K562 (cell line): ENCODE results near the gene APOLD1. TPM values are rescaled to one million over a fixed set of nuclear protein-coding genes. Genes with fewer than 3 reads are reported as not detected.

Source experiments
- ATF7 ChIP-seq: fragments of 450-650 bp; IDR thresholded peaks from 2 replicates; pipeline ENCODE4 v1.7.1; 2014; ENCODE audit warnings: mild to moderate bottlenecking, moderate library complexity
- CREB1 ChIP-seq, 2 experiments: sonication (generic) in 1 of 2; formaldehyde crosslinking in 1 of 2; IDR thresholded peaks; 2 replicates each; pipeline versions ENCODE4 v1.6.1 to v1.8.0; 2012 to 2022; ENCODE audit warnings: inconsistent platforms in 1 of 2, mild to moderate bottlenecking in 1 of 2, missing genetic modification reagents in 1 of 2, moderate library complexity in 1 of 2
- FOS ChIP-seq: IDR thresholded peaks from 3 replicates; pipeline ENCODE4 v1.6.1; 2011; ENCODE audit not compliant: insufficient read length; ENCODE audit errors: extremely low read depth
- FOXK2 ChIP-seq, 2 experiments: fragments of 450-650 bp; IDR thresholded peaks in 1 of 2; conservative IDR thresholded peaks in 1 of 2; 2 replicates each; pipeline ENCODE4 v1.6.1; 2016; ENCODE audit warnings: low read depth in 2 of 2, mild to moderate bottlenecking in 1 of 2
- JUN ChIP-seq, 2 experiments: sonication (generic) in 1 of 2; formaldehyde crosslinking in 1 of 2; IDR thresholded peaks; 2 replicates each; pipeline versions ENCODE4 v1.6.1 to v1.8.0; 2012 to 2022; ENCODE audit warnings: borderline replicate concordance in 2 of 2, mild to moderate bottlenecking in 2 of 2, improper control_type of control experiment in 1 of 2, low read depth in 1 of 2, low read length in 1 of 2, missing genetic modification reagents in 1 of 2
- JUND ChIP-seq, 2 experiments: IDR thresholded peaks; 2 replicates in 1 of 2; 3 replicates in 1 of 2; pipeline ENCODE4 v1.6.1; 2011; ENCODE audit warnings: borderline replicate concordance in 2 of 2, low read depth in 2 of 2, low read length in 2 of 2, improper control_type of control experiment in 1 of 2, missing biosample characterization in 1 of 2, missing genetic modification characterization in 1 of 2, missing genetic modification reagents in 1 of 2
- MAZ ChIP-seq, 2 experiments: fragments of 450-650 bp in 1 of 2; sonication (generic) in 1 of 2; formaldehyde crosslinking; IDR thresholded peaks in 1 of 2; conservative IDR thresholded peaks in 1 of 2; 2 replicates each; pipeline versions ENCODE4 v1.4.0 to v1.5.0; 2020; ENCODE audit warnings: mild to moderate bottlenecking in 1 of 2, missing genetic modification reagents in 1 of 2
- MLX ChIP-seq, 2 experiments: fragments of 450-650 bp in 1 of 2; sonication (generic) in 1 of 2; formaldehyde crosslinking; conservative IDR thresholded peaks; 2 replicates each; pipeline versions ENCODE4 v1.4.0 to v1.8.1; 2020 to 2022; ENCODE audit warnings: mild to moderate bottlenecking in 1 of 2, missing genetic modification reagents in 1 of 2
- NFE2L1 ChIP-seq: fragments of 450-650 bp; IDR thresholded peaks from 2 replicates; pipeline ENCODE4 v1.6.1; 2016; ENCODE audit warnings: missing genetic modification characterization, low read depth, mild to moderate bottlenecking, missing compliant biosample characterization, moderate library complexity, borderline replicate concordance
- RAD21 ChIP-seq, 2 experiments: fragments of 250-450 bp in 1 of 2; fragments of 450-650 bp in 1 of 2; sonication (Bioruptor Pico) in 1 of 2; formaldehyde crosslinking in 1 of 2; IDR thresholded peaks in 1 of 2; conservative IDR thresholded peaks in 1 of 2; 2 replicates each; pipeline versions ENCODE4 v1.4.0 to v1.8.0; 2020 to 2022; ENCODE audit warnings: mild to moderate bottlenecking in 2 of 2, moderate library complexity in 1 of 2
- RBM15 ChIP-seq: fragments of 200-400 bp; formaldehyde crosslinking; IDR thresholded peaks from 2 replicates; pipeline ENCODE4 v1.6.1; 2018; ENCODE audit warnings: mild to moderate bottlenecking, low read length, moderate library complexity; ENCODE audit not compliant: insufficient read depth
- RCOR1 ChIP-seq, 2 experiments: IDR thresholded peaks; 2 replicates each; pipeline ENCODE4 v1.6.1; 2012; ENCODE audit warnings: low read depth in 2 of 2, low read length in 2 of 2, borderline replicate concordance in 1 of 2, improper control_type of control experiment in 1 of 2
- TEAD1 ChIP-seq, 2 experiments: fragments of 450-650 bp in 1 of 2; sonication (generic) in 1 of 2; formaldehyde crosslinking; IDR thresholded peaks; 2 replicates each; pipeline versions ENCODE4 v1.4.0 to v1.8.0; 2020 to 2022; ENCODE audit warnings: mild to moderate bottlenecking in 2 of 2, missing genetic modification reagents in 1 of 2
- TRIM24 ChIP-seq, 2 experiments: fragments of 450-650 bp; IDR thresholded peaks; 2 replicates each; pipeline ENCODE4 v1.6.1; 2016
- ZNF311 ChIP-seq: fragments of 250-450 bp; sonication (Bioruptor Pico); IDR thresholded peaks from 2 replicates; pipeline ENCODE4 v1.4.0; 2020; ENCODE audit warnings: mild to moderate bottlenecking, moderate library complexity
- ZNF75A ChIP-seq: fragments of 450-650 bp; formaldehyde crosslinking; IDR thresholded peaks from 2 replicates; pipeline ENCODE4 v1.4.0; 2020; ENCODE audit warnings: mild to moderate bottlenecking
- ZNF778 ChIP-seq: fragments of 450-650 bp; formaldehyde crosslinking; IDR thresholded peaks from 2 replicates; pipeline ENCODE4 v1.4.0; 2020; ENCODE audit warnings: mild to moderate bottlenecking, moderate library complexity
- ZNF79 ChIP-seq: fragments of 250-450 bp; sonication (Bioruptor Pico); IDR thresholded peaks from 2 replicates; pipeline ENCODE4 v1.4.0; 2020; ENCODE audit warnings: low read depth, mild to moderate bottlenecking, moderate library complexity
- ZSCAN29 ChIP-seq: fragments of 450-650 bp; IDR thresholded peaks from 2 replicates; pipeline ENCODE4 v1.6.1; 2017
- polyA plus RNA-seq, 8 experiments: library from polyadenylated mRNA; depleted of rRNA in 4 of 8; stranded (reverse) in 5 of 8; unstranded in 3 of 8; fragments of >200 nt; fragmentation: Nextera tagmentation in 2 of 8; fragmentation: Illumina TruSeq in 1 of 8; extraction: Ambion mirVana in 2 of 8; extraction: Trizol in 1 of 8; gene quantifications; 2 replicates each; pipeline versions ENCODE4 v1.2.1 to v1.2.3, GENCODE V29; 2011 to 2014; ENCODE audit warnings: inconsistent platforms in 1 of 8, missing spikeins in 1 of 8
- total RNA-seq, 7 experiments: library from RNA; depleted of rRNA in 6 of 7; stranded (reverse); fragments of >200 nt in 6 of 7; fragmentation: Illumina TruSeq in 2 of 7; extraction: Trizol in 2 of 7; gene quantifications; 2 replicates each; pipeline versions ENCODE4 v1.2.1 to v1.2.3, GENCODE V29; 2011 to 2021; ENCODE audit warnings: low replicate concordance in 1 of 7
- TF ChIP-seq, protein P1 (sequence below): sonication (generic); formaldehyde crosslinking; IDR thresholded peaks from 2 replicates; pipeline ENCODE4 v1.4.0; 2020; ENCODE audit warnings: mild to moderate bottlenecking, missing genetic modification reagents
- TF ChIP-seq, protein P2 (sequence below), 3 experiments: fragments of 200-800 bp in 1 of 3; sonication (Bioruptor generic) in 1 of 3; sonication (generic) in 1 of 3; formaldehyde crosslinking in 1 of 3; IDR thresholded peaks; 2 replicates each; pipeline versions ENCODE4 v1.6.1 to v1.8.0; 2016 to 2022; ENCODE audit warnings: mild to moderate bottlenecking in 2 of 3, missing compliant biosample characterization in 2 of 3, missing genetic modification characterization in 2 of 3, missing genetic modification reagents in 1 of 3

APOLD1 gene
- total and polyA plus RNA-seq, 9 of the 15 experiments (the other 6 are each of a cell fraction or from before 2014, with no cell fraction given): 0.28 to 1.1 (median 0.61) TPM

DNA sequence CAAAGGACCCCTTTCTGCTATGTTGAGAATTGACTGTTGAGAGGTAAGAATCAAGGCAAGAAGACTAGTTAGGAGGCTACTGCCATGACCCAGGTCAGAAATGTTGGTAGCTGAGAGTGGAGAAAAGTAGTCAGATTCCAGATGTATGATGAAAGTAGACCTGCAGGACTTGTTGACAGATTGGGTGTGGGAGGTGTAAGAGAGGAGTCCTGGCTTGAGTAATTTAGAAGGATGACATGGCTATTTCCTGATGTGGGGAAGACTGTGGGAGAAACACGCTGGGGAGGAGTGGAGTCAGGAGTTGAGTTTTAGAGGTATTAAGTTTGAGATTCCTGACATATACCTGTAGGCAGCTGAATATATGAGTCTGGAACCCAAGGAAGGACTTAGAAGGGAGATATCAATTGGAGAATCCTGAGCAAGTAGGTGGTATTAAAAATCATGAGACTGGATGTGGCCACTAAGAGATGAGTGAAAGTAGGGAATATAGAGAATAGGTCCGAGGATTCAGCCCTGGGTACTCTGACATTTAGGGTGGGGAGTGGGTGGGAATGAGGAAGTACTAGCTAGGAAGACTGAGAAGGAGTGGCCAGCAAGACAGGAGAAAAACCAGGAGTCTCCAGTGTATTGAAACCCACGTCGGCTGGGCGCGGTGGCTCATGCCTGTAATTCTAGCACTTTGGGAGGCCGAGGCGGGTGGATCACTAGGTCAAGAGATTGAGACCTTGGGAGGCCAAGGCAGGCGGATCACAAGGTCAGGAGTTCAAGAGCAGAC is 15.1 kb downstream of the APOLD1 start (continued):
- peak in 1 of 2 experiments; percentile 76; a peak in 1 of 4 replicates for TF ChIP-seq RCOR1 (IDR thresholded peaks at IDR 0.05; ENCODE audit: borderline replicate concordance in 1 of 2, low read depth in 2 of 2, low read length in 2 of 2)
- no peak for TF ChIP-seq CREB1 (IDR thresholded peaks at IDR 0.05)
- no peak for TF ChIP-seq CREB1 (CRISPR knock-in tag; IDR thresholded peaks at IDR 0.05)
- no peak for TF ChIP-seq ZNF778
- TF ChIP-seq ATF7: peak; percentile 46
- no peak for TF ChIP-seq RBM15
- no peak for TF ChIP-seq ZNF79 (CRISPR knock-in tag)
- 0 out of 4 replicates have a peak, but pooled peaks of 1 of the 2 experiments have one; percentile 23 for TF ChIP-seq MAZ (CRISPR knock-in tag; conservative IDR thresholded peaks at IDR 0.05 in 1 of 2, IDR thresholded peaks at IDR 0.05 in 1 of 2)
- TF ChIP-seq RAD21 (CRISPR knock-in tag; conservative IDR thresholded peaks at IDR 0.05 in 1 of 2, IDR thresholded peaks at IDR 0.05 in 1 of 2): no peak
- no peak for TF ChIP-seq ZNF75A (CRISPR knock-in tag)
- peak in 1 of 2 experiments; percentile 44; a peak in 1 of 4 replicates for TF ChIP-seq FOXK2 (conservative IDR thresholded peaks at IDR 0.05 in 1 of 2, IDR thresholded peaks at IDR 0.05 in 1 of 2; ENCODE audit: low read depth in 2 of 2)
- no peak for TF ChIP-seq ZNF311 (CRISPR knock-in tag)
- TF ChIP-seq TRIM24 (IDR thresholded peaks at IDR 0.05): peak; percentile 43 to 66; a peak in 1 of 4 replicates
- 0 out of 2 replicates have a peak, but pooled peaks have one; percentile 9 for TF ChIP-seq JUN (IDR thresholded peaks at IDR 0.05; ENCODE audit: borderline replicate concordance, low read depth, low read length)
- no peak for TF ChIP-seq JUN (CRISPR knock-in tag; IDR thresholded peaks at IDR 0.05; ENCODE audit: borderline replicate concordance)
- peak; percentile 65 for TF ChIP-seq NFE2L1 (tag)
- no peak for TF ChIP-seq FOS
- TF ChIP-seq ZSCAN29: no peak
- TF ChIP-seq MLX (CRISPR knock-in tag; conservative IDR thresholded peaks at IDR 0.05): no peak
- TF ChIP-seq, protein P1, sequence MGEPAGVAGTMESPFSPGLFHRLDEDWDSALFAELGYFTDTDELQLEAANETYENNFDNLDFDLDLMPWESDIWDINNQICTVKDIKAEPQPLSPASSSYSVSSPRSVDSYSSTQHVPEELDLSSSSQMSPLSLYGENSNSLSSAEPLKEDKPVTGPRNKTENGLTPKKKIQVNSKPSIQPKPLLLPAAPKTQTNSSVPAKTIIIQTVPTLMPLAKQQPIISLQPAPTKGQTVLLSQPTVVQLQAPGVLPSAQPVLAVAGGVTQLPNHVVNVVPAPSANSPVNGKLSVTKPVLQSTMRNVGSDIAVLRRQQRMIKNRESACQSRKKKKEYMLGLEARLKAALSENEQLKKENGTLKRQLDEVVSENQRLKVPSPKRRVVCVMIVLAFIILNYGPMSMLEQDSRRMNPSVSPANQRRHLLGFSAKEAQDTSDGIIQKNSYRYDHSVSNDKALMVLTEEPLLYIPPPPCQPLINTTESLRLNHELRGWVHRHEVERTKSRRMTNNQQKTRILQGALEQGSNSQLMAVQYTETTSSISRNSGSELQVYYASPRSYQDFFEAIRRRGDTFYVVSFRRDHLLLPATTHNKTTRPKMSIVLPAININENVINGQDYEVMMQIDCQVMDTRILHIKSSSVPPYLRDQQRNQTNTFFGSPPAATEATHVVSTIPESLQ (CRISPR knock-in tag): no peak
- TF ChIP-seq TEAD1 (CRISPR knock-in tag; IDR thresholded peaks at IDR 0.05): no peak
- TF ChIP-seq, protein P2, sequence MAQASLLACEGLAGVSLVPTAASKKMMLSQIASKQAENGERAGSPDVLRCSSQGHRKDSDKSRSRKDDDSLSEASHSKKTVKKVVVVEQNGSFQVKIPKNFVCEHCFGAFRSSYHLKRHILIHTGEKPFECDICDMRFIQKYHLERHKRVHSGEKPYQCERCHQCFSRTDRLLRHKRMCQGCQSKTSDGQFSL (CRISPR knock-in tag; IDR thresholded peaks at IDR 0.05): no peak
- TF ChIP-seq, protein P2 (tag; IDR thresholded peaks at IDR 0.05): no peak
- TF ChIP-seq JUND (IDR thresholded peaks at IDR 0.05; ENCODE audit: borderline replicate concordance, low read depth, low read length): no peak
- TF ChIP-seq JUND (tag; IDR thresholded peaks at IDR 0.05; ENCODE audit: borderline replicate concordance, low read depth, low read length): peak; percentile 58; the same call in 1 of the 3 replicates
